ENCODE results near the gene IRF2.

IRF2 gene

GRCh38 chr4:184440595-184441358 lies 33.6 kb downstream of the IRF2 start:
- TF ChIP-seq CTCF (IDR thresholded peaks at IDR 0.05; ENCODE audit: borderline replicate concordance, insufficient read depth, low read depth, low read length): no peak
- H3K4me3 ChIP-seq (ENCODE audit: low read depth, low read length): no peak overlapping the region

GRCh38 chr4:184439856-184440594 lies 34.3 kb downstream of the IRF2 start:
- no peak overlapping the region for H3K4me3 ChIP-seq (ENCODE audit: low read depth, low read length)
- TF ChIP-seq CTCF (IDR thresholded peaks at IDR 0.05; ENCODE audit: borderline replicate concordance, insufficient read depth, low read depth, low read length): no peak

DNA sequence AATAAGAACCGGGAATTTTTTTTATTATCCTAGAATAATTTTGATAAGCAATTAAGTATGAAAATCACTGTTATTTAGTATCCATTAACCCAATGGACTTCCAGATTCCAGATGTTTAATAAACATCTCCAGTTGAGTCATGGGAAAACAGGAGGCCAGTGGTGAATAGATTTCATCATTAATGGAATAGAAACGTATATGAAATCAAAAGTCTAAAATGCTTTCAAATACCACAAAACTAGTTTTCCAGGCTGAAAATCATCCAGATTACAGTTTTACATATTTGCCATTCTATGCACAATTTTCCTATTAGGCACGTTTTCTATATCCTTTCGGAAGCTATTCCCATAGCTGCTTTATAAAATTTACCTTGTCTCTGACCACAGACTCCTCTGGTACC lies 35.0 kb downstream of the IRF2 start:
- no peak overlapping the region for H3K4me3 ChIP-seq (ENCODE audit: low read depth, low read length)
- no peak for TF ChIP-seq CTCF (IDR thresholded peaks at IDR 0.05; ENCODE audit: borderline replicate concordance, insufficient read depth, low read depth, low read length)

DNA sequence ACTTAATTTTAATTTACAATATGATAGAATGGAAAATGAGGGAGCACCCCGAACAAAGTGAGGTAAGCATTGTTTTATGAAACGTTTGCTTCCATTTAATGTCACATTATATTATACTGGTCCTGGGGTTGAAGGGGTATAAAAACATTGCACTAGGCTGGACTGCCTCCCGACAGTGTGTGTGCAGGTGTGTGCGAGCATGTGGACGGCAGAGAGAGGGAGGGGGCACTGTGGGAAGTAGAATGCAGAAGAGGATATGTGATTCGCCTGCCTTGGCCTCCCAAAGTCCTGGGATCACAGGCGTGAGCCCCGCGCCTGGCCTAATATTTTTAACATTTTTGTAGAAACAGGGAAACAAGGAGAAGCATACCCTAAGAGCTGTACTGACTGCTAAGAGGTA lies 36.0 kb downstream of the IRF2 start:
- no peak overlapping the region for H3K4me3 ChIP-seq (ENCODE audit: low read depth, low read length)
- no peak for TF ChIP-seq CTCF (IDR thresholded peaks at IDR 0.05; ENCODE audit: borderline replicate concordance, insufficient read depth, low read depth, low read length)

GRCh38 chr4:184437565-184438265 lies 36.6 kb downstream of the IRF2 start:
- H3K4me3 ChIP-seq (ENCODE audit: low read depth, low read length): no peak overlapping the region
- TF ChIP-seq CTCF (IDR thresholded peaks at IDR 0.05; ENCODE audit: borderline replicate concordance, insufficient read depth, low read depth, low read length): no peak

DNA sequence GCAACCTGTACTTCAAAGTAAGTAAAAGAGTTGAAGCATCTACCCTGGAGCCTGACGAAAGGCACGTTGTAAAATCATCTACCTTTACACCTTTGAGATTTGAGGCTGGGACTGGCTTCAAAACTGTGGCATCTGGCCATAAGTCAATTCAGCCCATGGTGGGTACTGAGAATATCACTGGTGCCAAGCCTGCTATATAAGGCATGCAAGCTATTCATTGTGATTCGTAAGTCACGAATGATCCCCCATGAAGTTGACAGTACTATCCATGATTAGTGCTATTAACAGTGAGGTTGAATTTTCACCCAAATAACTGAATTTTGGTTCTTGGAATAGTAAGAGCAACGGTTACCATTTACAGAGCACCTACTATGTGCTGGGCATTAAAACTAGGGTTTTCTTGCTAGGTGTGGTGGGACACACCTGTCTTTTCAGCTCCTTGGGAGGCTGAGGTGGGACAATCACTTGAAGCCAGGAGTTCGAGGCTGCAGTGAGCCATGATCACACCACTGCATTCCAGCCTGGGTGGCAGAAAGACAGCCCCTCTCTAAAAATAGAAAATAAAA lies 39.8 kb downstream of the IRF2 start:
- TF ChIP-seq CTCF (IDR thresholded peaks at IDR 0.05; ENCODE audit: borderline replicate concordance, insufficient read depth, low read depth, low read length): no peak
- no peak overlapping the region for H3K4me3 ChIP-seq (ENCODE audit: low read depth, low read length)
